PC-9 (cell line): ENCODE results near the gene DUSP11.

ENCODE experiments used
- CTCF ChIP-seq: fragments of 200-600 bp; sonication (generic); conservative IDR thresholded peaks from 2 replicates; pipeline ENCODE4 v1.6.1; 2017; ENCODE audit warnings: mixed run types, antibody characterized with exemption, mild to moderate bottlenecking, moderate library complexity
- EZH2 ChIP-seq: fragments of 200-600 bp; sonication (generic); IDR thresholded peaks from 2 replicates; pipeline ENCODE4 v1.8.0; 2017; ENCODE audit warnings: antibody characterized with exemption, low read depth

GRCh38 chr2:73821227-73821626, 41.3 kb upstream of the DUSP11 start:
- TF ChIP-seq CTCF (no peak), EZH2 (no peak)
